Lower lobe of right lung (tissue), 2 donors: ENCODE data around the gene SDR42E1. TPM values are rescaled to one million over a fixed set of nuclear protein-coding genes. Genes with fewer than 3 reads are reported as not detected.
A peak's percentile ranks its signal among the peaks of the same experiment; 100 is the strongest.

ENCODE experiments used
- ATAC-seq, 2 donors: fragments of 200-7000 bp; cut with Tn5 transposase; one replicate each; pipeline ENCODE4 v1.9.1; 2020 to 2022; ENCODE audit warnings: mild to moderate bottlenecking in 2 of 2, moderate library complexity in 2 of 2
- DNase-seq: peaks from one replicate; pipeline ENCODE4 v3.0.0-alpha.2; 2020
- H3K27ac ChIP-seq: fragments of 200-600 bp; one replicate; pipeline ENCODE4 v1.8.0; 2022
- H3K27me3 ChIP-seq: fragments of 200-600 bp; one replicate; pipeline ENCODE4 v1.8.0; 2022; ENCODE audit warnings: low read depth
- H3K36me3 ChIP-seq: fragments of 200-600 bp; one replicate; pipeline ENCODE4 v1.8.0; 2022; ENCODE audit warnings: mild to moderate bottlenecking
- H3K4me1 ChIP-seq: fragments of 200-600 bp; one replicate; pipeline ENCODE4 v1.8.0; 2022
- H3K4me3 ChIP-seq: fragments of 200-600 bp; one replicate; pipeline ENCODE4 v1.8.0; 2022; ENCODE audit warnings: mild to moderate bottlenecking
- H3K9me3 ChIP-seq: fragments of 200-600 bp; one replicate; pipeline ENCODE4 v1.8.0; 2022
- CTCF ChIP-seq: fragments of 200-600 bp; IDR thresholded peaks from one replicate; pipeline ENCODE4 v1.8.0; 2022; ENCODE audit warnings: antibody characterized with exemption, mild to moderate bottlenecking
- intact Hi-C: fragments of 100-400 bp; cut with DNase I; formaldehyde crosslinking; loops from one replicate; pipeline ENCODE4 v1.11.0; 2022
- total RNA-seq: library from RNA; stranded (reverse); fragmentation: NEBNext Ultra II Directional; extraction: Animal tissue kit (Norgen Biotek cat#: 25700); gene quantifications from one replicate; pipeline ENCODE4 v1.2.1, GENCODE V29; 2021
- donor health status: DM: no; HTN: yes; CAD: no; lungs with severe emphysema.

SDR42E1 gene
- total RNA-seq, 1 donor from 2014 or later = 8.4 TPM

GRCh38 chr16:82037666-82038065 lies 26.4 kb upstream of the SDR42E1 start:
- Histone ChIP-seq H3K4me1 (peaks cover 4% of the 10 kb centered on the region), H3K9me3 (no peaks in the 10 kb centered on the region), H3K27me3 (no peaks in the 10 kb centered on the region), H3K36me3 (no peaks in the 10 kb centered on the region), H3K27ac (no peak overlapping the region), H3K4me3 (no peak overlapping the region)
- ATAC-seq (no peak), DNase-seq (no peak)
- intact Hi-C loops = no loop called here
- TF ChIP-seq CTCF = no peak

- Histone ChIP-seq H3K36me3 (no peaks in the 10 kb centered on the region), H3K27ac (no peak overlapping the region), H3K4me1 (peaks cover 4% of the 10 kb centered on the region), H3K9me3 (no peaks in the 10 kb centered on the region), H3K27me3 (no peaks in the 10 kb centered on the region), H3K4me3 (no peak overlapping the region)
- intact Hi-C loops = no loop called here
- DNase-seq (no peak), ATAC-seq (no peak)
- TF ChIP-seq CTCF = no peak
Measured at GRCh38 chr16:82037251-82037650, 26.0 kb upstream of the SDR42E1 start.

GRCh38 chr16:82034981-82035612 lies 23.8 kb upstream of the SDR42E1 start, which contains the start of gene HSD17B2:
TSS of gene HSD17B2 (plus strand) at chr16:82035253. CDS start at chr16:82035425, 172 bp downstream.
- intact Hi-C loops = no loop called here
- no peaks in the 10 kb centered on the region for H3K36me3 ChIP-seq
- DNase-seq (no peak), ATAC-seq (no peak)
- H3K27me3 ChIP-seq = no peaks in the 10 kb centered on the region
- no peaks in the 10 kb centered on the region for H3K9me3 ChIP-seq
- H3K4me1 ChIP-seq = peaks cover 4% of the 10 kb centered on the region
- H3K4me3 ChIP-seq = peak within 1 kb of the TSS; percentile 3
- no peak within 1 kb of the TSS for H3K27ac ChIP-seq
- TF ChIP-seq CTCF = no peak

GRCh38 chr16:82033683-82034300 lies 22.5 kb upstream of the SDR42E1 start:
- Histone ChIP-seq H3K4me1 (peaks cover 4% of the 10 kb centered on the region), H3K9me3 (no peaks in the 10 kb centered on the region), H3K27ac (no peak overlapping the region), H3K27me3 (no peaks in the 10 kb centered on the region), H3K36me3 (no peaks in the 10 kb centered on the region), H3K4me3 (no peak overlapping the region)
- intact Hi-C loops = no loop called here
- DNase-seq (no peak), ATAC-seq (no peak)
- TF ChIP-seq CTCF = no peak

- Histone ChIP-seq H3K27ac (no peak overlapping the region), H3K27me3 (no peaks in the 10 kb centered on the region), H3K36me3 (no peaks in the 10 kb centered on the region), H3K4me3 (no peak overlapping the region), H3K4me1 (peaks cover 4% of the 10 kb centered on the region), H3K9me3 (no peaks in the 10 kb centered on the region)
- no peak for TF ChIP-seq CTCF
- intact Hi-C loops = no loop called here
- DNase-seq = peak; percentile 61
- ATAC-seq = peak in 1 of 2 donors; percentile 45
Measured at GRCh38 chr16:82033006-82033405, 21.7 kb upstream of the SDR42E1 start.
